ENCODE results near the gene EIF5. TPM values are rescaled to one million over a fixed set of nuclear protein-coding genes. Genes with fewer than 3 reads are reported as not detected.

The EIF5 gene
- total RNA-seq, 4 donors from 2014 or later: 118 to 237 (median 159) TPM

- intact Hi-C loops (cut with DNase I): no loop called here
- H3K27ac ChIP-seq (replicated peaks in 1 of 4): no peak overlapping the region
- H3K4me1 ChIP-seq: no peaks in the 10 kb centered on the region
- no peak overlapping the region for H3K4me3 ChIP-seq
- H3K27me3 ChIP-seq: peaks cover 0 to 5% (median 0%) of the 10 kb centered on the region in 4 donors
- H3K36me3 ChIP-seq: no peaks in the 10 kb centered on the region
- WGBS: 69% methylated on average over 2 of the region's 2 CpGs
- no peak for DNase-seq (ENCODE audit: extremely low spot score)
- H3K9me3 ChIP-seq: no peaks in the 10 kb centered on the region
- TF ChIP-seq POLR2A (IDR thresholded peaks at IDR 0.05; ENCODE audit: low read depth) (no peak), POLR2AphosphoS5 (IDR thresholded peaks at IDR 0.05) (no peak), EP300 (IDR thresholded peaks at IDR 0.05) (no peak)
- TF ChIP-seq, protein P1, sequence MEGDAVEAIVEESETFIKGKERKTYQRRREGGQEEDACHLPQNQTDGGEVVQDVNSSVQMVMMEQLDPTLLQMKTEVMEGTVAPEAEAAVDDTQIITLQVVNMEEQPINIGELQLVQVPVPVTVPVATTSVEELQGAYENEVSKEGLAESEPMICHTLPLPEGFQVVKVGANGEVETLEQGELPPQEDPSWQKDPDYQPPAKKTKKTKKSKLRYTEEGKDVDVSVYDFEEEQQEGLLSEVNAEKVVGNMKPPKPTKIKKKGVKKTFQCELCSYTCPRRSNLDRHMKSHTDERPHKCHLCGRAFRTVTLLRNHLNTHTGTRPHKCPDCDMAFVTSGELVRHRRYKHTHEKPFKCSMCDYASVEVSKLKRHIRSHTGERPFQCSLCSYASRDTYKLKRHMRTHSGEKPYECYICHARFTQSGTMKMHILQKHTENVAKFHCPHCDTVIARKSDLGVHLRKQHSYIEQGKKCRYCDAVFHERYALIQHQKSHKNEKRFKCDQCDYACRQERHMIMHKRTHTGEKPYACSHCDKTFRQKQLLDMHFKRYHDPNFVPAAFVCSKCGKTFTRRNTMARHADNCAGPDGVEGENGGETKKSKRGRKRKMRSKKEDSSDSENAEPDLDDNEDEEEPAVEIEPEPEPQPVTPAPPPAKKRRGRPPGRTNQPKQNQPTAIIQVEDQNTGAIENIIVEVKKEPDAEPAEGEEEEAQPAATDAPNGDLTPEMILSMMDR (IDR thresholded peaks at IDR 0.05): no peak
Measured at GRCh38 chr14:103304706-103305105, 29.3 kb upstream of the EIF5 start.

DNA sequence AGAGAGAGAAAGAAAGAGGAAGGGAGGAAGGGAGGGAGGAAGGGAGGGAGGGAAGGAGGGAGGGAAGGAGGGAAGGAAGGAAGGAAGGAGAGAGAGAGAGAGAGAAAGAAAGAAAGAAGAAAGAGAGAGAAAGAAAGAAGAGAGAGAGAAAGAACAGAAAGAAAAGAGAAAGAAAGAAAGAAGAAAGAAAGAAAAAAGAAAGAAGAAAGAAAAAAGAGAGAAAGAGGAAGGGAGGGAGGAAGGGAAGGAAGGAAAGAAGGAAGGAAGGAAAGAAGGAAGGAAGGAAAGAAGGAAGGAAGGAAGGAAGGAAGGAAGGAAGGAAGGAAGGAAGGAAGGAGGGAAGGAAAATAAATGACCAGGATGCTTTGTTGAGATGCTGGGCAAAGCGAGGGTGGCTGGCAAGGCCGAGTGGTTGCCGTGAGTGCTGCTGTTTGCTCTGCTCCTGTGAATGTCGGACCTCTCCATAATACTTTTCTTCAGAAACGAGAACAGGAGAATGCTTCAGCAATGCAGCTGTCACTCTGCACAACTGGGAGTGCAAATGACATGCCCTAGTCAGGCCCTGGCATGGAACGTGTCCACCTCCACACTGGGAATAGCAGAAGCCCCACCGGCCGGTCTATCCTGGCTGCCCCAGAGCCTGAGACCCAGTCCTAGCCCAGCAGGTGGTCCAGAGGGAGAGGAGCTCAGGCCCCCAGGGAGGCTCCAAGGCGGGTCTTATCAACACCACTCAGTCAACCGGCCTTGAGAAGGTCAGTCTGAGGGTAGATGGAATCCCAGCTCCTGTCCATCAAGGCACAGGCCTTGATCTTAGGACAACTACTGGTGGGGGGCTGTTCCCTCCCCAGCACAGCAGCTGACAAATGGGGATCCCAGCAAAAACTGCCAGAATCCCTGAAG, 25.1 kb upstream of the EIF5 start:
- H3K27ac ChIP-seq (replicated peaks in 1 of 4): no peak overlapping the region
- H3K36me3 ChIP-seq: no peaks in the 10 kb centered on the region
- H3K4me1 ChIP-seq: no peaks in the 10 kb centered on the region
- H3K27me3 ChIP-seq: peaks cover 0 to 14% (median 0%) of the 10 kb centered on the region in 4 donors
- H3K4me3 ChIP-seq: no peak overlapping the region
- DNase-seq (ENCODE audit: extremely low spot score): no peak
- WGBS: 85% methylated on average over 10 of the region's 10 CpGs
- intact Hi-C loops (cut with DNase I): no loop called here
- TF ChIP-seq, protein P1 (IDR thresholded peaks at IDR 0.05): no peak
- TF ChIP-seq POLR2AphosphoS5 (IDR thresholded peaks at IDR 0.05): no peak
- TF ChIP-seq EP300 (IDR thresholded peaks at IDR 0.05): no peak
- TF ChIP-seq POLR2A (IDR thresholded peaks at IDR 0.05; ENCODE audit: low read depth): no peak
- H3K9me3 ChIP-seq: no peaks in the 10 kb centered on the region

DNA sequence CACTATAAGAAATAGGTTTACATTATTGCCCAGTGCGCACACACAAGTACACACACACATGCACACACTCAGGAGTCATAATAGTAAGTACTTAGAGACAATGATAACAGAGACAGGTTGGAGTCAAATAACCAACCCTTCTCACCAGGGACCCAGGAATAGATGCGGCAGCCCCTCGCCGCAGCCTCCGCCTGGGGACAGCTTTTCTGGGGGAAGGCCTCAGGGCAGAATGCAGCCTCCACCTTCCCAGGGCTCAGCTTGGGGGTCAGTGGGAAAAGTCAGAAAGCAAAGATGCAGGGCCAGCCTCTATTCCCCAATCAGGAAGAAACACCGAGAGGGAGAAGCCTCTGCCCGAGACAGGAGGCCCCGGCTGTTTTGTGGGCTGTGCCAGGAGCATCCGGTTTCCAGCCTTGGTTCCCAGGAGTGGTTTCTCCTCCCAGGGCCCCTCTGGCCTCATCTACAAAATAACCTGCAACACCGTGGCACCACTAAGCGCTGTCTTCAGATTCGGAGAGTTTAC, 23.4 kb upstream of the EIF5 start:
- Histone ChIP-seq H3K36me3 (no peaks in the 10 kb centered on the region), H3K9me3 (no peaks in the 10 kb centered on the region), H3K27ac (replicated peaks in 1 of 4) (no peak overlapping the region), H3K4me3 (no peak overlapping the region), H3K4me1 (no peaks in the 10 kb centered on the region), H3K27me3 (peaks cover 0 to 14% (median 0%) of the 10 kb centered on the region in 4 donors)
- TF ChIP-seq POLR2A (IDR thresholded peaks at IDR 0.05; ENCODE audit: low read depth) (no peak), POLR2AphosphoS5 (IDR thresholded peaks at IDR 0.05) (no peak)
- WGBS: 87% methylated on average over 12 of the region's 12 CpGs
- DNase-seq (ENCODE audit: extremely low spot score): no peak
- intact Hi-C loops (cut with DNase I): no loop called here

- no peak overlapping the region for H3K4me3 ChIP-seq
- no peak for DNase-seq (ENCODE audit: extremely low spot score)
- H3K36me3 ChIP-seq: no peaks in the 10 kb centered on the region
- WGBS: 87% methylated on average over 24 of the region's 31 CpGs
- TF ChIP-seq, protein P1 (IDR thresholded peaks at IDR 0.05): no peak
- TF ChIP-seq POLR2AphosphoS5 (IDR thresholded peaks at IDR 0.05) (no peak), EP300 (IDR thresholded peaks at IDR 0.05) (no peak), POLR2A (IDR thresholded peaks at IDR 0.05; ENCODE audit: low read depth) (no peak)
- H3K9me3 ChIP-seq: no peaks in the 10 kb centered on the region
- no peaks in the 10 kb centered on the region for H3K4me1 ChIP-seq
- no peak overlapping the region for H3K27ac ChIP-seq (replicated peaks in 1 of 4)
- peaks cover 0 to 18% (median 0%) of the 10 kb centered on the region in 4 donors for H3K27me3 ChIP-seq
- intact Hi-C loops (cut with DNase I): no loop called here
Measured at GRCh38 chr14:103311171-103311997, 22.7 kb upstream of the EIF5 start.
